Right lobe of liver (tissue), 4 donors: ENCODE data around the gene FGF5.

ENCODE experiments used
- POLR2A ChIP-seq: fragments of 450-650 bp; IDR thresholded peaks from one replicate; pipeline ENCODE4 v1.6.1; 2017; ENCODE audit warnings: antibody characterized with exemption, mild to moderate bottlenecking
- TF ChIP-seq, protein P1 (sequence below), 4 donors: fragments of 200-600 bp in 3 of 4; fragments of 450-650 bp in 1 of 4; IDR thresholded peaks; one replicate each; pipeline versions ENCODE4 v1.5.1 to v1.8.0; 2016 to 2022; ENCODE audit warnings: antibody characterized with exemption in 4 of 4, mild to moderate bottlenecking in 2 of 4
- donor health status: DM: no; HTN: no; CAD: no.
- donor health status: DM: no; HTN: no; CAD: no.
- donor health status: DM: no; HTN: yes; CAD: no.

DNA sequence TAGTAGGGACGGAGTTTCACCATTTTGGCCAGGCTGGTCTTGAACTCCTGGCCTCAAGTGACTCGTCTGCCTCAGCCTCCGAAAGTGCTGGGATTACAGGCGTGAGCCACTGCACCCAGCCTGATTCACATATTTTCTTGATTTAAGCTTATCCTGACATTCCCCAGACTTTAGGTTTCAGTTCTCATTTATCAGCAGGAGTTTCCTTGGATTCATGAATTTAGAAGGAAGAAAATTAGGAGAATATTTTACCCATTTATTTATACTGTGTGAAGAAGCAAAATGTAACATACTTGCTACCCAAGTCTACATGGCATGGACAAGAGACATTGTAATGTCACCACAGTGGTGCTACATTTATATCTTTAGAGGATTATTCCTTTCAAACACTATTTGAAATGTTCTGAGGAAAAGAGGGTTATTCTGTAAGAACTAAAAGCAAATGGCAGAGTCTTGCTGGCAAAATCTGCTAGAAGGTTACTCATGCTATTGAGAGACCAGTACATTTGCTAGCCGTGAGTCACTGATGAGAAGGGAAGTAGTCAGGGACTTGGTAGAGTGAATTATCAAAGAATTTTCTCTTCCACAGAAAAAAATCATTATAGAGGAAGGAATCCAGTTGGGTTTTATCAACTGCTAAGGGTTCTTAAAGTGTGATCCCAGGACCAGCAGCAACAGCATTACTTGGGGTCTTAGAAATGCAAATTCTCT lies 43.0 kb downstream of the FGF5 start:
- TF ChIP-seq POLR2A = no peak
- TF ChIP-seq, protein P1, sequence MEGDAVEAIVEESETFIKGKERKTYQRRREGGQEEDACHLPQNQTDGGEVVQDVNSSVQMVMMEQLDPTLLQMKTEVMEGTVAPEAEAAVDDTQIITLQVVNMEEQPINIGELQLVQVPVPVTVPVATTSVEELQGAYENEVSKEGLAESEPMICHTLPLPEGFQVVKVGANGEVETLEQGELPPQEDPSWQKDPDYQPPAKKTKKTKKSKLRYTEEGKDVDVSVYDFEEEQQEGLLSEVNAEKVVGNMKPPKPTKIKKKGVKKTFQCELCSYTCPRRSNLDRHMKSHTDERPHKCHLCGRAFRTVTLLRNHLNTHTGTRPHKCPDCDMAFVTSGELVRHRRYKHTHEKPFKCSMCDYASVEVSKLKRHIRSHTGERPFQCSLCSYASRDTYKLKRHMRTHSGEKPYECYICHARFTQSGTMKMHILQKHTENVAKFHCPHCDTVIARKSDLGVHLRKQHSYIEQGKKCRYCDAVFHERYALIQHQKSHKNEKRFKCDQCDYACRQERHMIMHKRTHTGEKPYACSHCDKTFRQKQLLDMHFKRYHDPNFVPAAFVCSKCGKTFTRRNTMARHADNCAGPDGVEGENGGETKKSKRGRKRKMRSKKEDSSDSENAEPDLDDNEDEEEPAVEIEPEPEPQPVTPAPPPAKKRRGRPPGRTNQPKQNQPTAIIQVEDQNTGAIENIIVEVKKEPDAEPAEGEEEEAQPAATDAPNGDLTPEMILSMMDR (IDR thresholded peaks at IDR 0.05) = no peak
